ENCODE measurements around the gene NAPG. TPM values are rescaled to one million over a fixed set of nuclear protein-coding genes. Genes with fewer than 3 reads are reported as not detected.
A peak's percentile ranks its signal among the peaks of the same experiment; 100 is the strongest.

Gene NAPG
- total RNA-seq, 1 donor from 2014 or later: 33.2 TPM

DNA sequence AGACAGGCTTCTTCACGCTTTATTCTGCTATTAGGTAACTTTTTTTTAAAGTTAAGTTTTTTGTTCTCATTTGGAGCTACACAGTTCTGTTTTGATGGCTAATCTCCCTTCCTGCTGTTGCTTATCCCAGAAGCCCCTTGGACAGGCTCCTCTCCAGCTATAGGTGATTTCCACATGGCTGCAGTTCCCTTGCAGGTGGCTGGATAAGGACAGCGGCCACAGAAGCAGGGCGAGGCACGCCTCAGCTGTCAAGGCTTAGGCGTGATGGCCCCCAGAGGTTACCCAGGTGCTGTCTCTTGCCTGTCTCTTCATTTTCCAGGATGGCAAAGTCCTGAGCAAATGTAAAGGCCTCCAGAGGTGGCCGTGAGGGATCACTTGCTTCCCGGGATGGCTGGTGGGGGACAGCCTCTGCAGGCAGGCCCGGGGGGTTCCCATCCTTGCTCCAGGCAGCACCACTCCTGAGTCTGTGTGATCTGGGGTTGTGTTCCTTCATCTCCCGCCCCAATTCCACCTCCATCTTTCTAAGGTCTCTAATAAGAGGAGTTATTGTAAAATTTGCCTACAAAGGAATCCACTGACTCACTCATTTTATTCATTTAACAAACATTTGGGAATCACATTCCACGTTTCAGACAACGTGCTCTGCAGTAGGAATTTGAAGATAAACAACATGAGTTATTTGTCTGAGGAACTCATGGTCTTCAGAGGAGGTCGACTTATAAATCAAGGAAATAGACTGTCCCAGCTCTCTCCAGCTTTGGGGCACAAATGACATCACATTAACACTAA, 53.4 kb downstream of the NAPG start:
- FAIRE-seq (no peak), DNase-seq (ENCODE audit: low read depth) (peak; percentile 45)
- no peaks in the 10 kb centered on the region for H3K36me3 ChIP-seq (ENCODE audit: insufficient read depth, low read length)
- H4K20me1 ChIP-seq (ENCODE audit: insufficient read depth, low read length): no peaks in the 10 kb centered on the region
- H3K36me3 Mint-ChIP-seq (ENCODE audit: low read depth, unreplicated experiment): peaks cover 9% of the 10 kb centered on the region
- H3K27me3 ChIP-seq (ENCODE audit: insufficient read depth, low read length): no peaks in the 10 kb centered on the region
- peak overlapping the region; percentile 20 for H3K4me2 ChIP-seq (ENCODE audit: low read length)
- peaks cover 10% of the 10 kb centered on the region for H3K4me1 ChIP-seq (ENCODE audit: insufficient read depth, low read length)
- H3K79me2 ChIP-seq (ENCODE audit: insufficient read depth, low read length): no peaks in the 10 kb centered on the region
- H3K27ac Mint-ChIP-seq (ENCODE audit: unreplicated experiment): peak overlapping the region; percentile 47
- no peak overlapping the region for H3K4me3 ChIP-seq (ENCODE audit: insufficient read depth, low read depth, low read length)
- TF ChIP-seq EZH2 (IDR thresholded peaks at IDR 0.05; ENCODE audit: insufficient read depth, low read length): no peak
- TF ChIP-seq, protein P1, sequence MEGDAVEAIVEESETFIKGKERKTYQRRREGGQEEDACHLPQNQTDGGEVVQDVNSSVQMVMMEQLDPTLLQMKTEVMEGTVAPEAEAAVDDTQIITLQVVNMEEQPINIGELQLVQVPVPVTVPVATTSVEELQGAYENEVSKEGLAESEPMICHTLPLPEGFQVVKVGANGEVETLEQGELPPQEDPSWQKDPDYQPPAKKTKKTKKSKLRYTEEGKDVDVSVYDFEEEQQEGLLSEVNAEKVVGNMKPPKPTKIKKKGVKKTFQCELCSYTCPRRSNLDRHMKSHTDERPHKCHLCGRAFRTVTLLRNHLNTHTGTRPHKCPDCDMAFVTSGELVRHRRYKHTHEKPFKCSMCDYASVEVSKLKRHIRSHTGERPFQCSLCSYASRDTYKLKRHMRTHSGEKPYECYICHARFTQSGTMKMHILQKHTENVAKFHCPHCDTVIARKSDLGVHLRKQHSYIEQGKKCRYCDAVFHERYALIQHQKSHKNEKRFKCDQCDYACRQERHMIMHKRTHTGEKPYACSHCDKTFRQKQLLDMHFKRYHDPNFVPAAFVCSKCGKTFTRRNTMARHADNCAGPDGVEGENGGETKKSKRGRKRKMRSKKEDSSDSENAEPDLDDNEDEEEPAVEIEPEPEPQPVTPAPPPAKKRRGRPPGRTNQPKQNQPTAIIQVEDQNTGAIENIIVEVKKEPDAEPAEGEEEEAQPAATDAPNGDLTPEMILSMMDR (IDR thresholded peaks at IDR 0.05; ENCODE audit: insufficient read depth, low read depth, low read length): no peak
- peaks cover 2% of the 10 kb centered on the region for H3K4me1 Mint-ChIP-seq (ENCODE audit: low read depth, unreplicated experiment)
- H3K9ac ChIP-seq (ENCODE audit: low read length): no peak overlapping the region
- H3K4me3 Mint-ChIP-seq (ENCODE audit: unreplicated experiment): no peak overlapping the region
- no peaks in the 10 kb centered on the region for H3K27me3 Mint-ChIP-seq (ENCODE audit: low read depth, unreplicated experiment)
- H2AFZ ChIP-seq (ENCODE audit: low read depth, low read length): no peak overlapping the region
- no peak overlapping the region for H3K27ac ChIP-seq (ENCODE audit: low read depth, low read length)
- peaks cover 9% of the 10 kb centered on the region for H3K9me3 Mint-ChIP-seq (ENCODE audit: unreplicated experiment)
- no peaks in the 10 kb centered on the region for H3K9me3 ChIP-seq (ENCODE audit: insufficient read depth, low read depth, low read length)

DNA sequence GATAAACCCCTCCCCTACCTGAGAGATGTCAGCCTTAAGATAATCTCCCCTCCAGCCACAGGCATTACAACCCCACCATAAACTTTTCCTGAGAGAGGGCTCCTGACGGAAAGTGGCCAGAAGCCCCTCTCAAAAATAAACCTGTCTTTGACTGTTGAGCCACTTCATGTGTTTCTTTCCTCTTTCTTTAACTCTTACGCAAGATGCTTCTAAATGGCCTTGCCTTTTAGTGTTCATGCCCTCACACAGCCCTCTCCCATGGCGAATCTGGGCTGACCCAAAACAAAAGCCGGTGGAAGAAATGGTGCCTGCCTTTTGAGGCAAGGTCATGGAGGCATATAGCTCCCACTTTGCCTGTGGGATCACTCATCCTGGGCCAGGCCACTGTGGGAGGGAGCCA, 54.4 kb downstream of the NAPG start:
- no peaks in the 10 kb centered on the region for H3K79me2 ChIP-seq (ENCODE audit: insufficient read depth, low read length)
- H3K27ac Mint-ChIP-seq (ENCODE audit: unreplicated experiment): no peak overlapping the region
- no peak overlapping the region for H2AFZ ChIP-seq (ENCODE audit: low read depth, low read length)
- peaks cover 10% of the 10 kb centered on the region for H3K4me1 ChIP-seq (ENCODE audit: insufficient read depth, low read length)
- H3K36me3 ChIP-seq (ENCODE audit: insufficient read depth, low read length): no peaks in the 10 kb centered on the region
- peaks cover 9% of the 10 kb centered on the region for H3K9me3 Mint-ChIP-seq (ENCODE audit: unreplicated experiment)
- no peak for TF ChIP-seq EZH2 (IDR thresholded peaks at IDR 0.05; ENCODE audit: insufficient read depth, low read length)
- TF ChIP-seq, protein P1 (IDR thresholded peaks at IDR 0.05; ENCODE audit: insufficient read depth, low read depth, low read length): no peak
- H3K27me3 Mint-ChIP-seq (ENCODE audit: low read depth, unreplicated experiment): no peaks in the 10 kb centered on the region
- H3K4me3 Mint-ChIP-seq (ENCODE audit: unreplicated experiment): no peak overlapping the region
- no peaks in the 10 kb centered on the region for H3K9me3 ChIP-seq (ENCODE audit: insufficient read depth, low read depth, low read length)
- H3K9ac ChIP-seq (ENCODE audit: low read length): no peak overlapping the region
- no peaks in the 10 kb centered on the region for H4K20me1 ChIP-seq (ENCODE audit: insufficient read depth, low read length)
- DNase-seq (ENCODE audit: low read depth) (no peak), FAIRE-seq (no peak)
- peaks cover 2% of the 10 kb centered on the region for H3K4me1 Mint-ChIP-seq (ENCODE audit: low read depth, unreplicated experiment)
- H3K27ac ChIP-seq (ENCODE audit: low read depth, low read length): no peak overlapping the region
- H3K4me2 ChIP-seq (ENCODE audit: low read length): no peak overlapping the region
- H3K36me3 Mint-ChIP-seq (ENCODE audit: low read depth, unreplicated experiment): peaks cover 9% of the 10 kb centered on the region
- no peaks in the 10 kb centered on the region for H3K27me3 ChIP-seq (ENCODE audit: insufficient read depth, low read length)
- no peak overlapping the region for H3K4me3 ChIP-seq (ENCODE audit: insufficient read depth, low read depth, low read length)

DNA sequence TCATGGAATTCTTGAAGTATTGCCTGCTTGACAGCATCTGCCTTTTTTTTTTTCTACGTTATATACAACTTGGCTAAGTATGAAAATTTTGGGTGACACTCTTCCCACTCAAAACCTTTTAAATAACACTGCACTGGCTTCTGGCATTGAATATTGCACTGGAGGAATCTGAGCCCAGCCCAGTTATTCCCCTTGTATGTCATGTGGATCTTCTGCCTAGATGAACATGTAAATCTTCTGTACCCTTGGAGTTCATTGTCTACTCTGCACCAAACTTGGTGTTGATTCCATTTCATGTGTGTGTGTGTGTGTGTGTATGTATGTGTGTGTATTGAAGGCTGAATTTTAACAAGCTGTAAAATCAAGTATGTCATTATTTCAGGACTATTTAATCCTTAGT, 59.4 kb downstream of the NAPG start:
- Histone ChIP-seq H3K27me3 (ENCODE audit: insufficient read depth, low read length) (no peaks in the 10 kb centered on the region), H3K4me2 (ENCODE audit: low read length) (no peak overlapping the region), H3K9ac (ENCODE audit: low read length) (no peak overlapping the region), H3K4me1 (ENCODE audit: insufficient read depth, low read length) (no peaks in the 10 kb centered on the region), H3K9me3 (ENCODE audit: insufficient read depth, low read depth, low read length) (no peaks in the 10 kb centered on the region), H4K20me1 (ENCODE audit: insufficient read depth, low read length) (no peaks in the 10 kb centered on the region), H3K79me2 (ENCODE audit: insufficient read depth, low read length) (no peaks in the 10 kb centered on the region), H3K27ac (ENCODE audit: low read depth, low read length) (no peak overlapping the region), H2AFZ (ENCODE audit: low read depth, low read length) (no peak overlapping the region), H3K36me3 (ENCODE audit: insufficient read depth, low read length) (no peaks in the 10 kb centered on the region), H3K4me3 (ENCODE audit: insufficient read depth, low read depth, low read length) (no peak overlapping the region)
- Mint-ChIP-seq H3K36me3 (ENCODE audit: low read depth, unreplicated experiment) (peaks cover 4% of the 10 kb centered on the region), H3K4me1 (ENCODE audit: low read depth, unreplicated experiment) (no peaks in the 10 kb centered on the region), H3K27me3 (ENCODE audit: low read depth, unreplicated experiment) (no peaks in the 10 kb centered on the region), H3K27ac (ENCODE audit: unreplicated experiment) (no peak overlapping the region), H3K9me3 (ENCODE audit: unreplicated experiment) (peaks cover 3% of the 10 kb centered on the region), H3K4me3 (ENCODE audit: unreplicated experiment) (no peak overlapping the region)
- TF ChIP-seq EZH2 (IDR thresholded peaks at IDR 0.05; ENCODE audit: insufficient read depth, low read length): no peak
- TF ChIP-seq, protein P1 (IDR thresholded peaks at IDR 0.05; ENCODE audit: insufficient read depth, low read depth, low read length): no peak
- no peak for FAIRE-seq
- DNase-seq (ENCODE audit: low read depth): no peak

Data from astrocyte (in vitro differentiated cells and primary cell).